HG03095 (cell line): ENCODE results near the gene PON3.
"Not testable (repeated sequence)": the region's sequence is repeated elsewhere in the genome, so short reads cannot be mapped to it uniquely, and the experiment has no call there.

Experiments used
- ATAC-seq: cut with Tn5 transposase; IDR thresholded peaks from one replicate; pipeline ENCODE4 v1.9.1; 2021; ENCODE audit warnings: moderate library complexity; ENCODE audit not compliant: unreplicated experiment

Gene PON3

DNA sequence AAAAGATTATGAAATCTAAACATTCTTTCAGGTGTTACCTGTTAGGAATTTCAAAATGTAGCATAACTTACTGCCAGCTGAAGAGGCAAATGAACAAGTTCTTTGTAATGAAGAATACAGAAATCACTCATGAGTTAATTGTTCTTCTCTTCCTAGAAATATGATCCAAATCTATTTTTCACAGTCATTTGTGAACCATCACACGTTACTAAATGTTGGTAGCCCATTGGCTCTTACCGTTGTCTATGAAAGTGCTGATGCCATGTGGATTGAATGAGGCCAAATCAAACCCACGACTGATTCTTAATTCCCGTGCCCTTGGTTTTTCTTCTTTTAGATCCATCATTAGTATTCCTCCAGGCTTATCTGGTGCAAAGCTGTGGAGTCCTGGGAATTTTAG lies 15.9 kb upstream of the PON3 start:
- no peak for ATAC-seq

DNA sequence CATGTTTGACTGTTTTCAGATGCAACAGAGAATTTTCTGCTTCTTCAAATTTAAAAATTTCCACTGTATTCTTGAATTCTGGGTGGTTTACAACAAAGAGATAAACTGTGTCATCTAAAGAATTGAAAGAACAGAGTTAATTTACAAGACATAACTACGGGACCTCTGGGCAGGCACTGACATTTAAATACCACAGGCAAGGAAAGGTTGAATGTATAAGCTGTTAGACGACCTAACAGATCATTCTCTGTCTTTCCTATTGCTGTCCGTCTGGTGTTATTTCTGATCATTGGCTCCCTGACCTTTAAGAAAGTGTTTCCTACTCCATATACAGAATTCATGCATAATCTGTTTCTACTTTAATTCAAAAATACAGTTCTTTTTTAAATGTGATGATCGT lies 15.5 kb upstream of the PON3 start:
- no peak for ATAC-seq

- no peak for ATAC-seq
These were observed 14.9 kb upstream of the PON3 start for GRCh38 chr7:95411036-95411435.

- ATAC-seq, result no peak
These were observed 11.6 kb upstream of the PON3 start for GRCh38 chr7:95407751-95408150.

GRCh38 chr7:95405800-95406199 lies 9.6 kb upstream of the PON3 start:
- no peak for ATAC-seq

GRCh38 chr7:95405208-95405607 lies 9.0 kb upstream of the PON3 start:
- ATAC-seq, result no peak

DNA sequence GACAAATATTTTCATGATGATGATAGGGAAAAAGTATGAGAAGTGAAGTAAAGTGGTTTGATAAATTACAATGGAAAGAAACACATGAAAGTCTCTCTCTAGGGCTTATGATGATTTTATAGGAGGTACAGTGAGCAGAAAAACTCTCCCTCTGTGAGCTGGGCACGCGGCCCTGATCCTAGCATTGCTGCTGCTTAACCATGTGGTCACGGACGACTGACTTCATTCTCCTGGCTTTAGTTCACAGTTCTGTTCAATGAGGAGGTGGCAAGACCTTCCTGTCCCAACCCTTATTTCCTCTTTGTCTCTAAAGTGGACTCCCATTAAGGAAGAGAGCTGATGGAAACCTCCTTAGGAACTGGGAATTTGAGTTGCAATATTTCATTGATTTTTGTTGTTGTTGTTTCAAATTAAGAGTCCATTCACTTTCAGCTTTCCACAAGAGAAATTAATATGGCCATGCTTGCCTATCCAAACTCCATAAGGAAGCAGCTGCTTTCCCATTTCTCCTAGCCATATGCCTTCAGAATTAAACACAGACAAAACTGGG lies 8.2 kb upstream of the PON3 start:
- ATAC-seq, result no peak

GRCh38 chr7:95398155-95398940 lies 2.2 kb upstream of the PON3 start:
- no peak for ATAC-seq

GRCh38 chr7:95397381-95397780 lies 1.2 kb upstream of the PON3 start:
- ATAC-seq, result no peak

DNA sequence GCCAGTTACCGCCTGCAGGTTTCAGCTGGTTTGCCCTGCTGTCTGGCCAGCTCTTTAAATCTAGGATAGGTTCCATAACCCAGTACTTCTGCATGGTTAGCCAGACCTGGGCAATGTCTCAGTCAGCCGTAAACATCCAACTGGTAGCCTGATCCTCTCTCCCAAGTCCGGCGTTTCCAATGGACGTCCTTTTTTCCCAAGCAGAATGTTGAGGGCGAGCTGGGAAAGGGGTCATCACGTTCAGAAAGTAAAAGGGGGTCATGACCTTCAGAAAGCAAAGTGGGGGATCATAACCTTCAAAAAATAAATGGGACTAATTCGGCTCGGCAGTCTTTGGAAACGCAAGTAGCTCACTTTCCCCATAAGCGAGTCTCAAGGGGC lies 430 bp downstream of the PON3 start:
- ATAC-seq, result no peak

DNA sequence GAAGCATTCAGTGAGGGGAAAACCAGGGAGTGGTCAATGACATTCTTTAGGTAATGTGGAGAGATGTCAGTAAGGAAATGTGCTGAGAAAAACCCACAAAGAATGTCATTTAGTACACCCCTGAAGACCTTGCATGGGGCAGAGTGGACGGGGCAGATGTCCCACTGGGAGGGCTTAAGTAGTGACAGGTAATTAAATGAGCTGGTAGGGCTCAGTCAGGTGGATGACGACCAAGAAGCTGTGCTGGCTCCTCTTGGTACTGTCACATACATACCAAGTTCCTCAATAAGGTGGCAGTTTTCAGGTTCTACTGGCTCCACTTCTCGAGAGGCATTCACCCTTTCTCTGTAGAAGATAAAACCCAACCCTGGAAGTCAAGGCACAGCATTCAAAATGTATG lies 1.8 kb downstream of the PON3 start:
- no peak for ATAC-seq

GRCh38 chr7:95391761-95392160 lies 4.4 kb downstream of the PON3 start:
- no peak for ATAC-seq

- no peak for ATAC-seq
These were observed 6.7 kb downstream of the PON3 start for GRCh38 chr7:95389516-95389915.

DNA sequence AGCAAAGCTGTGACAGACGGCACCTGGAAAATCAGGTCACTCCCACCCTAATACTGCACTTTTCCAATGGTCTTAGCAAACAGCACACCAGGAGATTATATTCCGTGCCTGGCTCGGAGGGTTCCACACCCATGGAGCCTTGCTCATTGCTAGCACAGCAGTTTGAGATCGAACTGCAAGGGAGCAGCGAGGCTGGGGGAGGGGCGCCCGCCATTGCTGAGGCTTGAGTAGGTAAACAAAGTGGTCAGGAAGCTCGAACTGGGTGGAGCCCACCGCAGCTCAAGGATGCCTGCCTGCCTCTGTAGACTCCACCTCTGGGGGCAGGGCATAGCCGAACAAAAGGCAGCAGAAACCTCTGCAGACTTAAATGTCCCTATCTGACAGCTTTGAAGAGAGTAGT lies 16.7 kb downstream of the PON3 start:
- ATAC-seq, result not testable (repeated sequence)

GRCh38 chr7:95376632-95377400 lies 19.4 kb downstream of the PON3 start:
- ATAC-seq, result no peak

- ATAC-seq, result no peak
These were observed 20.5 kb downstream of the PON3 start for GRCh38 chr7:95375591-95376257.

DNA sequence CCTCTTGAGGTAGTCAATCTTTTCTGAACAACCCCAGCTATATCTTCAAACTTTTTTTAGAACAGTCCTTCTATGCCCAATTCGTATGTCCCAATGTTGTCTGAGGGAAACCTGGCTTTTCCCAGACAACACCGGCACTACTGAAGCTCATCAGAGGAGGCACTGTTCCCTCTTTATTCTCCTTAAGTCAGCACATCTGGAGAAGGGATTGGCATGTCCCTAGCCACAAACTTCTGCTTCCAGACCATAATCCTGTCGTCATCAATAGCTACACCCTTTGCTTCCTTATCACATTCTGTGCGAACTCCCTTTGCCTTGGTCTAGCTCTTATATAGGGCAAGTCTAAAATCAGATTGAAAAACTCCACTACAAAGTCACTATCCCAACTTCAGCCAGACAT lies 22.9 kb downstream of the PON3 start:
- no peak for ATAC-seq

DNA sequence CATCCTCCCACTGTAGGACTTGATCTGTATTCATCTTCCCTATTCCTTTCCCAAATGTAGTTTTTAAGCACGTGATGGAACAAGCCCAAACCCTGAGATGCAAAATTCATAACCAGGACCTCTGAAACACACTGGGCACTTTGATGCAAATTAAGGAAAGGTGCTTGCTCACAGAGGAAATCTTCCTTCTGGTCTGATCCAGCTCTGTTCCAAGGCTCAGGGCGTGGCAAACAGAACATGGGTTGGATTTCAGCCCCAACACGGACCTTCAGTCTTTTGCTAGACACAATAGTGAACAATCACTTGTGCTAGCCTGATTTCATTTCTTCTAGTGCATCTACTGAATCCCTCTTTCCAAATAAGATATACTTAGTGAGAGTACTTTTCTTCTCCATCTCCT lies 27.9 kb downstream of the PON3 start:
- no peak for ATAC-seq

DNA sequence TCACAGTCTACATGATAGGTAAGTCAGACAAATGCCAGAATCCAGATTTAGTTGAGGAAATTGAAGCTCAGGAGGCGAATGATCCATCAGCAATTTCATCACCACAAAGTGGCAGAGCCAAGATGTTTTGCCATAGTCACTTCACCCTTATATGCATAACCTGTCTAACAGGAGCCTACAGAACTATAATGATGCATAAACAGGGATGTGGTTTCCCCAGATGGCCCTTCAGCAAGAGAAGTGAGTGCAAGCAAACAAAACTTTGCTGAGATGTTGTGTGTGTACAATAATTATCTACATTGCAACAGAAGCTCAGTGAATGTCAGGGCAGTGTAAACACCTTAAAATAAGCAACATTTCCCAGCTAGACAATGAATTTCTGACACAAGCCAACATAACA lies 28.6 kb downstream of the PON3 start:
- no peak for ATAC-seq

GRCh38 chr7:95365151-95365550 lies 31.0 kb downstream of the PON3 start:
- ATAC-seq, result no peak

- no peak for ATAC-seq
These were observed 38.6 kb downstream of the PON3 start for GRCh38 chr7:95357623-95358022.
